GM21619 (cell line): ENCODE results near the gene RALB.
"Not testable (repeated sequence)": the region's sequence is repeated elsewhere in the genome, so short reads cannot be mapped to it uniquely, and the experiment has no call there.

Source experiments
- ATAC-seq: cut with Tn5 transposase; IDR thresholded peaks from one replicate; pipeline ENCODE4 v1.9.1; 2021; ENCODE audit not compliant: unreplicated experiment

The RALB gene

DNA sequence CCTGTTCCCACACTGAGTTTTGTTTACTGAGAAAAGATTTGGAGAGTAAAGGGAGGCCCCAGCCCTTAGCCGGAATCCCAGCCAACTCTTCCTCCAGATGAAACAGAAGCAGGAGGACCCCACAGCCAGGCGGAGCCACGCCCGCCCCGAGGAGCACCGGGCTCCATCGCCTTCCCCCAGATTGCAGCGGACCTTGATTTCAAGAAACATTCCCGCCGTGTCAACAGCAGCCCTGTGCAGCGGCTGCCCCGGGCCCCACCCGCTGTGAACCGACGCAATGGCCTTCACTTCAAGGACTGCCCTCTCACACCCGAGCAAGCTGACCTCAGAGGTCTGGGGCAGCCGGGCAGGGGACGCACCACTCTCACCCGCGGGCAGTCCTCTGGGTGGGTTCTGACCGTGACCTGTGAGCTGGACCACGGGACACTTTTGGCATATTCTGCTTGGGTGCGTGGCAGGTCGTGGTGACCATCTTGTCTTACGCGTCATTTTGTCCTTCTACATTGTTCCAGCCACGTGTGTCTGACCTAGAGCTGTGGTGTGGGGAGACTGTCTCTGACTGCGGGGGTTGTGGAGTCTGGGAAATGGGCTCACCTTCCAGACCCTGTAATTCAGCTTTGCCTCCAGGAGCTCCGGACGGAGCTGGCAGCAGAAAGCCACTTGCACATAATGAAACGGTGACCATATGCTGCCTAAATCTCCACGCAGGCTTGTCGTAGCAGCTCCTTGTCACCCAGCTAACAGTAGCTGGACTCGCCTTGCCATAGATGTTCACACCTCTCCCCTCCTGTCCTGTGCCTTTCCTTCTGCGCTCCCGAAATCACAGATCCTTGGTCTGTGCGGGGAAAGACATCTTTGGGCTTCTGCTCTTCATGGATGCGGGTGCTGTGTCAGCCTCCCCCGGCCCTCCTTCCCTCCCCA, 61.3 kb downstream of the RALB start:
- no peak for ATAC-seq

DNA sequence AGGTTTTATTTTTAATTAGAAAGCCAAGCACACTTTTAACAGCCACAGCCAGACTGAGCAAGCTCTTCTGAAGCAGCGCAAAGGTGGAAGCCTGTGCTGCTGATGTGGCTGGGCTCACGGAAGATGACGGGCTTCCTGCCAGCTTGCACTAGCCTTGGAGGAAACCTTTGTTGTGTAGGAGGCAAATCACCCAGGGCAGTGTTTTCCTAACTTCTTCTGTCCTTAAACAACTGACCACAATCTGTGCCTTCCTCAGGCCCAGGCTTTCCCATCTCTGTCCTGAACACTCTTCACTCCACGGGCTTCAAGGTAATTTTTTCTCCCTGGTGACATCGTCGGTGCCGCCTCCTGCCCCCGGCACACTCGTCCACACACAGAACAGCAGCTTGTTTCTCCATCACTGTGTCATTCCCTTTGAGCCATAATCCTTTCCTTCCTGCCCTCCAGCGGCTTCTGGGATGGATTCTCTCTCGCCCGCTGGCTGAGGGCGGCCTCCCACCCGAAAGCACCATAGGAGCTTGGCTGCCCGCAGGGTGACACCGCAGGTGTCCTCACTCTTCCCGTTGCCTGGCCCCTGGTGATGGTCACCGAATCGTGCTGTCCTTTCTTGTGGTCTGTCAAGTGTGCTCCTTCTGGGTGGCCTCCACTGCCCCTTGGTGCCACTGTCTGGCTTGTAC, 62.2 kb downstream of the RALB start:
- ATAC-seq, result no peak

DNA sequence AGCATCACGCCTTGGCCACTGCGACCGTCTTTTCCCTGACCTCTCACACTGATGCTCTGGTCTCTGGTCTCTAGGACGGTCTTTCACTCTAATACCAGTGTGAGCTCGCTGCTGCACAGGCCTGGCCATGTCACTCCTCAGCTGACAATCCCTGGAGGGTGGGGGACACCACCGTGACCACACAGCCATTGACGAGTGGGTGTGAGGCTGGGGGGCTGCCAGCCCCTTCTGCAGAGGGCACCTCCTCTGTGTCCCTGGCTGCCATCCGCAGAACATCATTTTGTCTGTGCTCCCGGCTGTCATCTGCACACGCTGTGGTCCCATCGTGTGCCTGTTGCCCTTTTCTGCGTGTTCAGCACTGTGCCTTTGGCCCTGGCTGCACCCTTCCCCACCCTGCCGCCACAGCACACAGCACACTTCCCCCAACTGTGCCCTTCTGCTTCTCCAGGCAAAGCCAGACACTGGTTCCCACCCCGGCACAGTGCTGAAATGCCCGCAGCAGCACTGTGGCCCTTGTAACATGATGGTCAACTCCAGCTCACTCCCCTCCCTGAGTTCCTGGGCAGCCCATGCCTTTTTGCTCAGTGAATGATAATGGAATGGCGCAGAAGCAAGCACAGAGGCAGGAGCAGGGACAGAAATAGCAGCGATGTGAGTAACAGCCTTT, 62.8 kb downstream of the RALB start:
- no peak for ATAC-seq

DNA sequence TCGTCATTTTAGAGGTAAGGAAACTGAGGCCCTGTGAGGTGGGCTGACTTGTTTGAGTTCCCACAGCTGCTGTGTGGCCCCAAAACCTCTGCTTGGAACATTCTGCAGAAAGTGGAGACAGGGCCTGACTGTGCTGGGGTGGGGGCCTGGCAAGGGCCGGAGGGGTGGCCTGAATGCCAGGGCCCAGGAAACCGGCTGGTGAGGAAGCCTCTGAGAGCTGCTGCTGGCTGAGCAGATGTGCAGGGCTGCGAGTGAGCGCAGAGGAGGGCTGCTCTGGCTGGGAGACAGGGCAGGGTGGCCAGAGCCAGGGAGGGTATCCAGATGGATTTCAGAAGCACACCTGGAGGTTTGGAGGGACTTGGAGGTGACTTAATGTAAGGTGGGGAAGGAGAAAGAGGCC, 63.4 kb downstream of the RALB start:
- no peak for ATAC-seq

DNA sequence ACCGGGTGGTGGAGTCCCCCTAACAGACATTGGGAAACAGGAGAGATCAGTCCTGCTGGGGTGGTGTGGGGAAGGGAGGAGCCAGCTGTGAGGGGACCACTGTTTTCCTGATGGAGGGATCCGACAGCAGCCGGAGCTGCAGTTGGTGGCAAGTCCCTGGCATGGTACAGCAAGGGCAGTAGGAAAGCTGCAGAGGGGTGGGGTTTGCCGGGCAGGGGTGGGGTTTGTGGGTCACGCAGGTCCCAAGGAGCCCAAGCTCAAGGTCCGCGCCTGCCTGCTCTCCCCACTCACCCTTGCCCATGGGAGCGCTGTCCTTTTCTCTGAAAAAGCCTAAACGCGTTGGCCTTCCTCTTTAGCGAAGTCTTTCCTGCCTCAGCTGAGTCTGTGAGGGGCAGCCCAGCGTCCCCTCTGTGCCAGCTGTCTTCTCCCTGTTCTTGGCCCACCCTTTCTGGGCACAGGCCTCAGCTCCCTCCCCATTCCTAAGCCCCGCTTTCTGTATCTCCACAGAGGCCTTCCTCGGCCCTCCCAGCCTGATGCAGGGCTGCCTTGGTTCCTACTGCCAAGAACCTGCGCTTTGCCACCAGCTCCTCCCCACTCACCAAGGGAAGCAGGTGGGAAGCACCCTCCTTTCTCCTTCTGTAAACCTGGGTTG, 64.0 kb downstream of the RALB start:
- no peak for ATAC-seq

DNA sequence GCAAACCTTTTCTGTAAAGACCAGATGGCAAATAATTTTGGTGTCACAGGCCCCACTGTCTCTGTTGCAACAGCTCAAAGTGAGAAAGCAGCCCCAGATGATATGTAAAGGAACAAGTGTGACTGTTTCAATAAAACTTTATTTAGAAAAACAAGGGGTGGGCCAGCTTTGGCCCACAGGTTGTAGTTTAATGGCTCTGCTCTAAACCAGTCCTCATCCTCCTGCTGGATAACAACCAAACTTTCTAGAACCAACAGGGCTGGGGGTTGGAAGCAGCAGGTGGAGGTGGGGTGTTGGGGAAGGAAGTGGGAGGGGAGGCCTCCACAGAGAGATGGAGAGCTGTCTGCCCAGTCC, 64.5 kb downstream of the RALB start:
- no peak for ATAC-seq

DNA sequence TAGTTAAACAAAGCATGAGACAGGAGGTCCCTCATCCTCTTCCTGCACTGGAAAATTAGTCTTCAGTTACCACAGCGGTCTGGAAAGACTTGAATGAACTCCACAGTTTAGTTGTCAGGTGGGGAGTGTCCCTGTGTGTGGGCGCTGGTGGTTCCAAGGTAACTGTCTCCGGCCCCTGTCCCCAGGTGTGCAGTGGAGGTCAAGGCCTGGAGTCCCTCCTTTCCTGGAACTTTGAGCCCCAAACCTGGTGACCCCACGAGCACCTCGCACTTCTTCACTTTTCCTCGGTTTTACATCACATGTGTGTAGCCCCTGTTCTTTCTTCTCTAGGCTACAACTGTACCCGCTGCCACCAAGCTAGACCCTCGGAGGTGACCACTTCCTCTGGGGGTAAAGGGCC, 65.3 kb downstream of the RALB start:
- ATAC-seq, result no peak

DNA sequence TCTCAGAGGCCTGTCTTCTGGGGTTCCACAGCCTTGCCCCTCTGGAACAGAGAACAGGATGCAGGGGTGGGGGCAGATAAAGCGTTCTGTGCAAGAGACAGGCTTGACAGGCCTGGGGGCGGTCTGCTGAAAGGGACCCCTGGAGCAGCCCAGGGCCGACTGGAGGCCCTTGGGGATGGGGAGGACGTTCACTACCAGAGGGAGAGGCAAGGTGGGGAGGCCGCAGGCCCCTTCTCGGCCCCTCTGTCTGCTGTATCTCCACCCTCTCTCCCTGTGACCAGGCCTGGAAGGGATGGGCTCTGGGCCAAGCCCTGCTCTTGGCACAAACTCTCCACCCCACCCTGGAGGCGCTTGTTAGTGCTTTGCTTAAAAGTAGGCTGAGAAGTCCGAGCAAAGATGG, 66.0 kb downstream of the RALB start:
- ATAC-seq, result no peak

DNA sequence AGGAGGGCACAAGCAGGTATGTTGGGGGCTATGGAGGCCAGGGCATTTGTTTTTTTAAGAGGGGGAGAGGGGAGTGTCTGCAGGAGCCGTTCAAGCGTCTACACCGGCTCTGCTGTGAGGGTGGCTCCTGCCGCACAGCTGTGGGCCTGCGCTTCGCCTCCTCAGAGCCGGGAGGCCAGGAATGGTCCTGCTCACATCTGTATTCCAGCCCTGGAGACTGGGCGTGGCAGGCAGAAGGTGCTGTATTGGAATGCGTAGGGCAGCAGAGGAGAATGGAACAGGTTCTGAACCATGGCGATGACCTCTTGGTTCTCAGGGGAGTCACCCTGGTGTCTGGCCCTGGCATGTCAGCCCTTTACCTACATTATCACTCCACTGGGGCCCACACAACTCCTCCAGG, 66.5 kb downstream of the RALB start:
- no peak for ATAC-seq

DNA sequence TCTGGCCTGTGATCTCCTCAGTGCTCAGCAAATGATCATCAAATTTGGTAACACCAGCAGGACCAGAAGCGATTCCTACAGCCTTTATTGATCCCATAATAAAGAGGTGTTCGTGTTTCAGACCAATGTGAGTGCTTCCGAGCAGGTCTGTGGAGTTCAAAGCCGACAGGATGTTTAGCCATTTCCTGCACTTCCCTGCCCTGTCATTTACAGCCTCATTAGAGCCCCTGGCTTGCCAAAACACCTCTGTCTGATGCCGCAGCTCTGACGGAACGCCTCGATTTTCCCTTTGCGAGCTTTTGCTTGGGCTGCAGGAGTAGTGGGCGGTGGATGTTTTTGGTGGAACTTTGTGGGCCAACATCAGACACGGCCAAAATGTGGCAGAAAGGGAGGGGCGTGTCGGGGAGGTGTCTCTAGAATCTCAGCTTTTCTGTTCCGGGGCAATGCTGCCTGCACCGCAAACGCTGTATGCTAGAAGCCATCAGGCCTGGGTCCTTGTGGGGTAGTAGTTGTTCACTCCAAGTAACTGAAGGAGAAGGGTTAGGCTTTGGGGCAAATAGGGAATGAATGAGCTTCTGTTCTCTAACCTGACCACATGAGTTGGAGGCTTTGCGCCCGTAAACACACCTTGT, 67.2 kb downstream of the RALB start:
- ATAC-seq, result no peak

DNA sequence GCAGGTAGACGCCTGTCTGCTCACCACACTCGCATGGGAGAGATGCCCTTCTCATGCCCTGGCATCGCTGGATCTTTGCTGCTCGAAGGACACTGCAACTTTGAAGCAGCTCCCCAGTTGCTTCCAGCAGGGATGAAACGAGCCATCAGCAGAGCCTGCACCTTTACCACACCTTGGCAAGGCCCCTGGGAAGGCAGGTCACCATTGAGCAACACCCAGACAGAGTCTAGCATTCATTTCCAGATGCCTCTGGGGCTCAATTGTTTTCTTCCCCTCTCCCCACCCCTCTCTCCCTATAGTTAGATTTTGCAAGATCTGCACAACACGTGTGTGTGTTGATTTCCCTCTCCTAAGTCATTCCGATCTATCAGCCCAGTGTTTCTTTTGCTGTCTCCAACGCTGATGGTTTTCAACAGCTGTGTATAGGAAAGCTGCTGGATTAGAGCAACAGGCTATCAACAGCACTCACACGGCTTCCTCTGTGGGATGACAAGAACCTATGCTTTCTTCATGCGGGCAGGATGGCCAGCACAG, 67.7 kb downstream of the RALB start:
- no peak for ATAC-seq

DNA sequence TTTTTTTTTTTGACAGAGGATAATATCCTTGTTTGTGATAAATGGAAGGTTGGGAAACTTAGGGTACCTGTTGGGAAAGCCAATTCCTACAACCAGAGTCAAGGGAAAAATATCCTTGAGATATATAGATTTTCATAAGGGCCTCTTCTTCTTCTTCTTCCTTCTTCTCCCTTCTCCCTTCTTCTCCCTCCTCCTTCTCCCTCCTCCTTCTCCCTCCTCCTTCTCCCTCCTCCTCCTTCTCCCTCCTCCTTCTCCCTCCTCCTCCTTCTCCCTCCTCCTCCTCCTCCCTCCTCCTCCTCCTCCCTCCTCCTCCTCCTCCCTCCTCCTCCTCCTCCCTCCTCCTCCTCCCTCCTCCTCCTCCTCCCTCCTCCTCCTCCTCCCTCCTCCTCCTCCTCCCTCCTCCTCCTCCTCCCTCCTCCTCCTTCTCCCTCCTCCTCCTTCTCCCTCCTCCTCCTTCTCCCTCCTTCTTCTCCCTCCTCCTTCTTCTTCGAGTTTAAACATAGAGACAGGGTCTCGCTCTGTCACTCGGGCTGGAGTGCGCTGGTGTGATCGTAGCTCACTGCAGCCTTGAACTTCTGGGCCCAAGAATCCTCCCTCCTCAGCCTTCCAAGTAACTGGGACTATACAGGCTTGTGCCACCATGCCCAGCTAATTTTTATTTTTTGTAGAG, 68.4 kb downstream of the RALB start:
- not testable (repeated sequence) for ATAC-seq

DNA sequence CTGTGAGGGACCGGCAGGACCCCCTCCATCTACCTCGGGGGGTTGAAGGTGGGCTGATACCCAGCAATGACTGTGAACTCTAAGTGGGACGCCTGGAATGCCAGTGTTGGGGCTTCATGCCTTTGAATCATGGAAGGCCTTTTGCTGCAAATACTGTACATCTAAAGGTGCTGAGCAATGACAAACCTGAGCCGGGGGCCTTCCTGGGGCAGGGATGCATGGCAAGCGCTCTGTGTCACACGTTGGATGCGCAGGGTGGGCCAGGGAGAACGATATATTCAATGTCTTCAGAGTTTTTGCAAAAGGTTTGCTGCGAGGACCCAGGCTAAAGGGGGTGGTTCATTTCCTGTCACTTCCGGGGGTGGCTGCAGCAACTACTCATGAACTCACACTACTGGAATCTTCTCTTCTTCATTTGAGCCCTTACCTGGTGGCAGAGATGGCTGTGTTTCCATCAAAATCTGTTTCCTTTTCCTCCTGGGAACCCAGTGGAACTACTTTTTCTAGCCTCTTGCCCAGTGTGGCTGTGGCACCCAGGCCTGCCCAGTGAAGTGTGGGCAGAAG, 69.2 kb downstream of the RALB start:
- ATAC-seq, result no peak

DNA sequence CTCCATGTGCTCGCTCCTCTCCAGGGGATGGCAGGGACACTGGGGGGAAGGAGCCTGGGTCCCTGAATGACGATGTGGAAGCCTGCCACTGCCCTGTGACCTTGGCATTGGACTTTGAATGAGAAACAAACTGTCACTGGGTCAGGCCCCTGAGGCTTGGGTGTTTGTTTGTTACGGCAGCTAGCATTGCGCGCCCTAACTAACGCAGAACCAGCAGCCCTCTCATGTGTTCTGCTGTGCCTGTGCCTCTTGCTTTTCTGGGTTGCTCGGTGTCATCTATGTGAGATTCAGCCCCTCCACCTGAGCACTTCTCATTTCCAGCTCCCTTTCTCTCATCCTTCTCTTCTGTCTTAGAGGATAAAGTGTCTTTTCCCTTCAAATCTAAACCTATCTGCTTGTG, 69.7 kb downstream of the RALB start:
- no peak for ATAC-seq

DNA sequence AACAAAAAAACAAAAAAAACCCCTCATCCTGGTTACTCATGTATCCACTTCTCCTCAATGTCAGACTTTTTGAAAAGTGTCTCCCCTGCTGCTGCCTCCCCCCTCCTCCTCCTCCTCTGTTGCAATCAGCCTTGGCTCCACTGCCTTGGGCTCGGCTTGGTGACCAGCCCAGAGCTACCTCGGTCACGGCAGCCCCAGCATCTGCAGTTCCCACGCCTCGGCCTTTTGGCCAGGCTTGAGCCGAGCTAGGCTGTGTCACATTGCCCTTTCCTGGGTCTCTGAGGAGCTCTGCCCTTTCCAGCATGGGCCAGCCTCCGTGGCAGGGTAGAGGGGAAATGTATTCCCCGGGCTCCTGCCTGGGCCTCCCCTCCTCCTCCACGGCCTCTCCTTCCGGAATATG, 70.6 kb downstream of the RALB start:
- no peak for ATAC-seq

DNA sequence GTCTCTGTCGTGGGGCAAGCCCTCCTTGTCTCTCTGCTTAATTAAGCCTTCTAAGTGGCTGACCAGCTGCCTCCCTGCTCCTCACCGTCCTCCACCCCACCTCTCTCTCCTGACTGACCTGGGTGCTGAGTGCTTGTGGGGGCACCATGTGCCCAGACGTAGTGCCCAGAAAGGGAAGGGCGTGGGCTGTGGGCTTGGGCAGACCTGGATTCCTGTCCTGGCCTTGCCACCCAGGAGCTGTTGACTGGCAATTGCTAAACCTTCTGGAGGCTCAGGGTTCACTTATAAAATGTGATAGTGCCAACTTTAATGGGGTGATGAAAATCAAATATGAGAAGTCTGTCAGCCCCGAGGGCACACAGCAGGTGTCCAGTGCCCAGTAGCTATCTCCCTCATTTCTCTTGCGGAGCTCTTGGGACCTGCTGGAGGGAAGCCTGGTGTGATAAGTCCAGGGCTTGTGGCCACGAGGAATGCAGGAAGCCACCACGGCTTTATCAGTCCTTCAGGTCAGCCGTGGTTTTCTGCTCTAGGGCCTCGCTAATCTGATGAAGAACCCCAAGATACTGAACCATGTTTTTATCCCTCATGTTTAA, 71.3 kb downstream of the RALB start:
- ATAC-seq, result no peak

DNA sequence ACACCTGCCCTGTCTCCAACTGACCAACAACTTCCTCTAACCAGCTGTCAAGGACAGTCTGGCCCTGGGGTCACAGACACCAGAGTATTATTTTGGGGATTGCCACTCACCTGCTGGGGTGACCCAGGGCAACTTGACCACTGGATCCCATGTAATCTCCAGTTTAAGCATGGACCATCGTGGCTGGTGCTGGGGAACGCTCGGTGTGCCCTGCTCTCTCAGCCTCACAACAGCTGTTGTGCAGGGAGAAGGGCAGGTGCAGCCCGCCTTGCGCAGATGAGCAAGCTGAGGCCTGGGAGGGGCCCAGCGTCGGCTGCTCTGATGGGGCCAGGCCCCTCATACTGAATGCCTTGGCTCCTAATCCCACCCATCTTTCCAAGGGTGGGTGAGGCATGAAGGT, 72.3 kb downstream of the RALB start:
- ATAC-seq, result no peak

DNA sequence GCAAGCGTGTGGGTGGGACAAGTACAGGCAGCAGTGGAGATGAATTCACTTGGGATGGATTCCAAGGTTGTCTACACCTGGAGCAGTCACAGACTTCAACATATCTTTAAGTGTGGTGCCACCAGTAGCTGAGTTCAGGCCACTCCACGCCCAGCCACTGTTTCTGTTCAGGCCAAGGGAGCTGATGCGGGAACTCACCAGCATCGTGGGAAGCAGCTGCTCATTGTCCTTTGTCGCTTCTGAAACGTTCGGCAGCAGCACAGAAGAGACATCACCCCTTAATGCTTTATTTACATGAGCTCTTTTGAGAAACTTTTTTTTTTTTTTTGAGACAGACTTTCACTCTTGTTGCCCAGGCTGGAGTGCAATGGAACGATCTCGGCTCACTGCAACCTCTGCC, 73.4 kb downstream of the RALB start:
- ATAC-seq, result no peak

DNA sequence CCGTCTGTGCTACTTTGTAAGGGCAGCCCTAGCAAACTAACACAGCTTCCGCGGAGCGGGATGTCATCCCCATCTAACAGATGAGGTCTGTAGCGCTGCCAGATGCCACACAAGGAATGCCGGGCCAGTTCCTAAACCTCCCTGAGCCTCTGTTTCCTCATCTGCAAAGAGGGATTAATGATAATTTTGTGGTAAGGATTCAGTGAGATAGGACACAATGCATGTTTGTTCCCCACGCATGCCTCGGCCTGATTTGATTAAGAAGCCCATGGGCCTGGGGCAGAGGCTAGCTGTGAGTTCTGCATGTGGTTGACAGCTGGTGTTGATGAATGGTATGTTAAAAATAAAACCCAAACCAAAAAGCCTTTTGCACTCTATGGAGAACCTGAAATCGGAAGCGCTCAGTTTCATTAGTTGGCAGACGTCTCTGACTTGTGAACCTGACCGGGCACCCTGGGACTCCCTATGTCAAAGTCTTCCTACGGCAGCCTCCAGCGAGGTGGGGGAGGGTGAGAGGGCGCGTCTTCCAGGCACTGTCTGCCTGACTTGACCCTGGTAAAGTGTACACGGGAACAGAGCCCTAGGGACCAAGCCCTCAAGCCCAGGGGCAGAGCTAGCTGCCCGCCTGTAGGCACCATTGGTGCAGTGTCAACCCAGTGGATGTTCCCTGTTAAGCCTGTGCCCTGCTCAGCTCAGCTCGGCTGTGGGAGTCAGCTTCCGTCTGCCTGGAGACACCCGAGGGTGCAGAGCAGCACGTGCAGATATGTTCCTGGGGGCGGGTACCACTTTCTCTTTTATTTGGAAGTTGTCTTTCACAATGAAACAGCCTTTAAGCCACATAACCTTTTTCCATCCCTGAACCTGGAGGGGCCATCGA, 78.5 kb downstream of the RALB start:
- ATAC-seq, result no peak
